H9 (cell line): Measurements from ENCODE around the gene ST6GALNAC6. TPM values are rescaled to one million over a fixed set of nuclear protein-coding genes. Genes with fewer than 3 reads are reported as not detected.

Source experiments
- DNase-seq: peaks from one replicate; pipeline ENCODE4 v3.0.0-alpha.2; 2017
- H2AFZ ChIP-seq: one replicate; pipeline ENCODE4 v1.6.1; 2013; ENCODE audit warnings: mild to moderate bottlenecking, low read length, control low read depth, moderate library complexity
- H2AK5ac ChIP-seq: 2 replicates; pipeline ENCODE4 v1.6.1; 2013; ENCODE audit warnings: low read length, control low read depth, mixed read lengths; ENCODE audit not compliant: insufficient read length
- H2BK120ac ChIP-seq: one replicate; pipeline ENCODE4 v1.6.1; 2013; ENCODE audit warnings: low read depth, mild to moderate bottlenecking, low read length, control low read depth, inconsistent platforms; ENCODE audit not compliant: poor library complexity, severe bottlenecking
- H2BK12ac ChIP-seq: 2 replicates; pipeline ENCODE4 v1.6.1; 2013; ENCODE audit warnings: low read length, control low read depth, mixed read lengths, low read depth; ENCODE audit not compliant: insufficient read length
- H2BK15ac ChIP-seq: 2 replicates; pipeline ENCODE4 v1.6.1; 2013; ENCODE audit warnings: low read depth, low read length, control low read depth
- H2BK20ac ChIP-seq: one replicate; pipeline ENCODE4 v1.6.1; 2013; ENCODE audit warnings: low read depth, mild to moderate bottlenecking, low read length, control low read depth, inconsistent platforms; ENCODE audit not compliant: poor library complexity, severe bottlenecking
- H2BK5ac ChIP-seq: 2 replicates; pipeline ENCODE4 v1.6.1; 2013; ENCODE audit warnings: low read length, control low read depth, mixed read lengths; ENCODE audit not compliant: insufficient read length
- H3K14ac ChIP-seq: 2 replicates; pipeline ENCODE4 v1.6.1; 2013; ENCODE audit warnings: low read length, control low read depth; ENCODE audit not compliant: insufficient read depth
- H3K18ac ChIP-seq: 2 replicates; pipeline ENCODE4 v1.6.1; 2013; ENCODE audit warnings: low read depth, mild to moderate bottlenecking, mixed read lengths, low read length, control low read depth; ENCODE audit not compliant: insufficient read length
- H3K23ac ChIP-seq: 2 replicates; pipeline ENCODE4 v1.6.1; 2013; ENCODE audit warnings: low read length, control low read depth, mixed read lengths, low read depth; ENCODE audit not compliant: insufficient read length
- H3K23me2 ChIP-seq: 2 replicates; pipeline ENCODE4 v1.6.1; 2013; ENCODE audit warnings: low read depth, mild to moderate bottlenecking, mixed read lengths, low read length, control low read depth; ENCODE audit not compliant: insufficient read length, poor library complexity, severe bottlenecking
- H3K27ac ChIP-seq: 2 replicates; pipeline ENCODE4 v1.5.1; 2013; ENCODE audit warnings: low read length, control low read depth, mixed read lengths, low read depth; ENCODE audit not compliant: insufficient read length
- H3K27me3 ChIP-seq: 2 replicates; pipeline ENCODE4 v1.6.1; 2013; ENCODE audit warnings: low read length, control low read depth, inconsistent platforms; ENCODE audit not compliant: insufficient read depth
- H3K4ac ChIP-seq: 2 replicates; pipeline ENCODE4 v1.6.1; 2013; ENCODE audit warnings: low read depth, mild to moderate bottlenecking, control low read depth, inconsistent platforms, low read length, moderate library complexity
- H3K4me1 ChIP-seq: 2 replicates; pipeline ENCODE4 v1.6.1; 2013; ENCODE audit warnings: low read length, control low read depth, inconsistent platforms; ENCODE audit not compliant: insufficient read depth
- H3K4me2 ChIP-seq: 2 replicates; pipeline ENCODE4 v1.6.1; 2013; ENCODE audit warnings: low read length, control low read depth, mixed read lengths; ENCODE audit not compliant: insufficient read length, insufficient read depth
- H3K56ac ChIP-seq: 2 replicates; pipeline ENCODE4 v1.6.1; 2013; ENCODE audit warnings: low read depth, mild to moderate bottlenecking, mixed read lengths, low read length, control low read depth; ENCODE audit not compliant: insufficient read length
- H3K79me1 ChIP-seq: 2 replicates; pipeline ENCODE4 v1.6.1; 2013; ENCODE audit warnings: low read depth, mild to moderate bottlenecking, moderate library complexity, low read length, control low read depth, inconsistent platforms; ENCODE audit not compliant: insufficient read depth, poor library complexity, severe bottlenecking
- H3K79me2 ChIP-seq: 2 replicates; pipeline ENCODE4 v1.6.1; 2013; ENCODE audit warnings: low read length, control low read depth, inconsistent platforms; ENCODE audit not compliant: insufficient read depth
- H3K9ac ChIP-seq: 2 replicates; pipeline ENCODE4 v1.6.1; 2013; ENCODE audit warnings: low read length, control low read depth, mixed read lengths; ENCODE audit not compliant: insufficient read length; ENCODE audit errors: extremely low read depth
- H3K9me3 ChIP-seq: one replicate; pipeline ENCODE4 v1.6.1; 2013; ENCODE audit warnings: low read depth, low read length, inconsistent platforms; ENCODE audit not compliant: control insufficient read depth
- H3T11ph ChIP-seq: one replicate; pipeline ENCODE4 v1.6.1; 2013; ENCODE audit warnings: mild to moderate bottlenecking, low read length, control low read depth, inconsistent platforms
- H4K20me1 ChIP-seq: one replicate; pipeline ENCODE4 v1.6.1; 2013; ENCODE audit not compliant: control insufficient read depth, insufficient read length, insufficient read depth
- H4K5ac ChIP-seq: 2 replicates; pipeline ENCODE4 v1.6.1; 2013; ENCODE audit warnings: low read depth, mild to moderate bottlenecking, mixed read lengths, low read length, control low read depth; ENCODE audit not compliant: insufficient read length
- H4K8ac ChIP-seq: replicated peaks from 2 replicates; pipeline ENCODE4 v1.6.1; 2013; ENCODE audit warnings: low read length, control low read depth, mixed read lengths, low read depth; ENCODE audit not compliant: insufficient read length
- H4K91ac ChIP-seq: 2 replicates; pipeline ENCODE4 v1.6.1; 2013; ENCODE audit warnings: low read depth, mild to moderate bottlenecking, moderate library complexity, mixed read lengths, low read length, control low read depth; ENCODE audit not compliant: insufficient read length
- H3K27ac Mint-ChIP-seq, 3 experiments: 2 replicates in 2 of 3; 3 replicates in 1 of 3; pipeline ENCODE4 v1.8.0; 2020 to 2021; ENCODE audit warnings: mixed read lengths in 3 of 3, mild to moderate bottlenecking in 1 of 3, moderate library complexity in 1 of 3
- H3K27me3 Mint-ChIP-seq: 2 replicates; pipeline ENCODE4 v1.8.0; 2021; ENCODE audit warnings: low read depth, mild to moderate bottlenecking, moderate library complexity, mixed read lengths
- H3K36me3 Mint-ChIP-seq, 3 experiments: 2 replicates in 2 of 3; 3 replicates in 1 of 3; pipeline ENCODE4 v1.8.0; 2020 to 2021; ENCODE audit warnings: low read depth in 3 of 3, mixed read lengths in 3 of 3; ENCODE audit not compliant: insufficient read depth in 1 of 3
- H3K4me1 Mint-ChIP-seq, 2 experiments: 2 replicates each; pipeline ENCODE4 v1.8.0; 2020; ENCODE audit warnings: mixed read lengths in 2 of 2
- H3K4me3 Mint-ChIP-seq, 2 experiments: 2 replicates in 1 of 2; 3 replicates in 1 of 2; pipeline ENCODE4 v1.8.0; 2020 to 2021; ENCODE audit warnings: mild to moderate bottlenecking in 2 of 2, mixed read lengths in 2 of 2, moderate library complexity in 1 of 2
- H3K9me3 Mint-ChIP-seq, 2 experiments: 2 replicates in 1 of 2; 3 replicates in 1 of 2; pipeline ENCODE4 v1.8.0; 2020; ENCODE audit warnings: mild to moderate bottlenecking in 2 of 2, mixed read lengths in 2 of 2, moderate library complexity in 1 of 2
- CTCF ChIP-seq: fragments of 200-600 bp; sonication (generic); conservative IDR thresholded peaks from 3 replicates; pipeline ENCODE4 v1.8.0; 2021; ENCODE audit warnings: antibody characterized with exemption, mild to moderate bottlenecking
- WGBS: extraction: QIAGEN DNeasy Blood & Tissue Kit; methylation state at CpG from one replicate; pipeline ENCODE4 v1.1.7; 2013; ENCODE audit warnings: missing lambda C conversion rate, low lambda C conversion rate, mixed read lengths; ENCODE audit not compliant: insufficient read length; ENCODE audit errors: extremely low coverage; 5-methylcytosine and 5-hydroxymethylcytosine counted together
- total RNA-seq: library from RNA; stranded (reverse); gene quantifications from 2 replicates; pipeline ENCODE4 v1.2.1, GENCODE V29; 2021

Gene ST6GALNAC6
- total RNA-seq, 1 experiment from 2014 or later = 29.8 TPM

GRCh38 chr9:127865645-127866464 lies 33.5 kb downstream of the ST6GALNAC6 start:
- no peaks in the 10 kb centered on the region for H3K79me1 ChIP-seq
- H3K9me3 ChIP-seq = no peaks in the 10 kb centered on the region
- no peaks in the 10 kb centered on the region for H3K79me2 ChIP-seq
- H3K4ac ChIP-seq = no peak overlapping the region
- no peak overlapping the region for H3K27ac ChIP-seq
- H2BK5ac ChIP-seq = no peak overlapping the region
- no peak overlapping the region for H2BK20ac ChIP-seq
- no peak for TF ChIP-seq CTCF
- H3K27me3 ChIP-seq = no peaks in the 10 kb centered on the region
- no peak overlapping the region for H2BK120ac ChIP-seq
- H2BK12ac ChIP-seq = no peak overlapping the region
- H2BK15ac ChIP-seq = no peak overlapping the region
- H3K4me1 ChIP-seq = no peaks in the 10 kb centered on the region
- Mint-ChIP-seq H3K27ac (peak overlapping the region in 1 of 3 experiments; percentile 0; a peak in 2 of 7 replicates), H3K9me3 (no peaks in the 10 kb centered on the region), H3K4me1 (peaks cover 9 to 22% of the 10 kb centered on the region in 2 experiments), H3K36me3 (peaks cover 0 to 7% (median 0%) of the 10 kb centered on the region in 3 experiments; a peak in 2 of 7 replicates), H3K27me3 (no peaks in the 10 kb centered on the region; the same call in 1 of the 2 replicates), H3K4me3 (peak overlapping the region in 1 of 2 experiments; percentile 3; a peak in 1 of 5 replicates)
- H4K91ac ChIP-seq = no peak overlapping the region
- H3T11ph ChIP-seq = no peak overlapping the region
- H4K20me1 ChIP-seq = no peaks in the 10 kb centered on the region
- WGBS = no CpG with 5 or more reads among the region's 19 CpGs
- no peak overlapping the region for H3K4me2 ChIP-seq
- H3K18ac ChIP-seq = no peak overlapping the region
- H3K23ac ChIP-seq = no peak overlapping the region
- H4K5ac ChIP-seq = no peak overlapping the region
- H3K23me2 ChIP-seq = no peaks in the 10 kb centered on the region
- no peak overlapping the region for H3K9ac ChIP-seq
- H2AK5ac ChIP-seq = no peak overlapping the region
- H4K8ac ChIP-seq = no peak overlapping the region
- H3K14ac ChIP-seq = no peak overlapping the region
- no peak for DNase-seq
- H2AFZ ChIP-seq = no peak overlapping the region
- no peak overlapping the region for H3K56ac ChIP-seq
